K562 (cell line): ENCODE data around the gene USP15. TPM values are rescaled to one million over a fixed set of nuclear protein-coding genes. Genes with fewer than 3 reads are reported as not detected.
A peak's percentile ranks its signal among the peaks of the same experiment; 100 is the strongest.

ENCODE experiments used
- ARHGAP35 ChIP-seq: fragments of 450-650 bp; IDR thresholded peaks from 2 replicates; pipeline ENCODE4 v1.6.1; 2018; ENCODE audit not compliant: partially characterized antibody
- ARID1B ChIP-seq: fragments of 450-650 bp; IDR thresholded peaks from 2 replicates; pipeline ENCODE4 v1.6.1; 2016; ENCODE audit warnings: antibody characterized with exemption, mild to moderate bottlenecking, inconsistent platforms
- ATF7 ChIP-seq: fragments of 450-650 bp; IDR thresholded peaks from 2 replicates; pipeline ENCODE4 v1.7.1; 2014; ENCODE audit warnings: mild to moderate bottlenecking, moderate library complexity
- CBFA2T2 ChIP-seq: fragments of 450-650 bp; conservative IDR thresholded peaks from 2 replicates; pipeline ENCODE4 v1.6.1; 2017; ENCODE audit warnings: mild to moderate bottlenecking
- CTBP1 ChIP-seq: fragments of 450-650 bp; IDR thresholded peaks from 2 replicates; pipeline ENCODE4 v1.6.1; 2016; ENCODE audit warnings: borderline replicate concordance
- KDM2B ChIP-seq: fragments of 250-450 bp; sonication (Bioruptor Pico); IDR thresholded peaks from 2 replicates; pipeline ENCODE4 v1.8.0; 2021; ENCODE audit warnings: mild to moderate bottlenecking, moderate library complexity
- KLF1 ChIP-seq: fragments of 450-650 bp; IDR thresholded peaks from 2 replicates; pipeline ENCODE4 v1.6.1; 2016; ENCODE audit warnings: missing genetic modification characterization, missing compliant biosample characterization
- LCOR ChIP-seq: sonication (generic); formaldehyde crosslinking; IDR thresholded peaks from 2 replicates; pipeline ENCODE4 v1.8.0; 2022; ENCODE audit warnings: mild to moderate bottlenecking, missing genetic modification reagents
- PML ChIP-seq: IDR thresholded peaks from 2 replicates; pipeline ENCODE4 v1.6.1; 2012; ENCODE audit warnings: low read length, inconsistent platforms
- RNF2 ChIP-seq: sonication (generic); IDR thresholded peaks from 2 replicates; pipeline ENCODE4 v1.6.1; 2016
- SAFB ChIP-seq: fragments of 200-400 bp; formaldehyde crosslinking; IDR thresholded peaks from 2 replicates; pipeline ENCODE4 v1.6.1; 2017; ENCODE audit warnings: low read depth, low read length, borderline replicate concordance
- TEAD2 ChIP-seq: fragments of 450-650 bp; IDR thresholded peaks from 2 replicates; pipeline ENCODE4 v1.6.1; 2016; ENCODE audit warnings: missing genetic modification characterization, control low read depth, missing compliant biosample characterization
- ZNF584 ChIP-seq: fragments of 200-800 bp; sonication (Bioruptor generic); IDR thresholded peaks from 2 replicates; pipeline ENCODE4 v1.6.1; 2016; ENCODE audit warnings: low read depth, mild to moderate bottlenecking, missing genetic modification characterization, missing compliant biosample characterization
- polyA plus RNA-seq, 8 experiments: library from polyadenylated mRNA; depleted of rRNA in 4 of 8; stranded (reverse) in 5 of 8; unstranded in 3 of 8; fragments of >200 nt; fragmentation: Nextera tagmentation in 2 of 8; fragmentation: Illumina TruSeq in 1 of 8; extraction: Ambion mirVana in 2 of 8; extraction: Trizol in 1 of 8; gene quantifications; 2 replicates each; pipeline versions ENCODE4 v1.2.1 to v1.2.3, GENCODE V29; 2011 to 2014; ENCODE audit warnings: inconsistent platforms in 1 of 8, missing spikeins in 1 of 8
- total RNA-seq, 7 experiments: library from RNA; depleted of rRNA in 6 of 7; stranded (reverse); fragments of >200 nt in 6 of 7; fragmentation: Illumina TruSeq in 2 of 7; extraction: Trizol in 2 of 7; gene quantifications; 2 replicates each; pipeline versions ENCODE4 v1.2.1 to v1.2.3, GENCODE V29; 2011 to 2021; ENCODE audit warnings: low replicate concordance in 1 of 7
- TF ChIP-seq, protein P1 (sequence below): sonication (generic); formaldehyde crosslinking; IDR thresholded peaks from 2 replicates; pipeline ENCODE4 v1.8.1; 2023; ENCODE audit warnings: mild to moderate bottlenecking, missing genetic modification reagents
- TF ChIP-seq, protein P2 (sequence below), 2 experiments: fragments of 450-650 bp in 1 of 2; sonication (generic) in 1 of 2; formaldehyde crosslinking in 1 of 2; IDR thresholded peaks; 2 replicates each; pipeline versions ENCODE4 v1.7.1 to v1.9.0; 2016 to 2022; ENCODE audit warnings: inconsistent platforms in 1 of 2, mild to moderate bottlenecking in 1 of 2, missing genetic modification reagents in 1 of 2
- TF ChIP-seq, protein P3 (sequence below): fragments of 200-800 bp; sonication (Bioruptor generic); IDR thresholded peaks from 2 replicates; pipeline ENCODE4 v1.6.1; 2017; ENCODE audit warnings: missing genetic modification characterization, missing compliant biosample characterization

USP15 gene
- total and polyA plus RNA-seq, 9 of the 15 experiments (the other 6 are each of a cell fraction or from before 2014, with no cell fraction given) = 140 to 272 (median 182) TPM

DNA sequence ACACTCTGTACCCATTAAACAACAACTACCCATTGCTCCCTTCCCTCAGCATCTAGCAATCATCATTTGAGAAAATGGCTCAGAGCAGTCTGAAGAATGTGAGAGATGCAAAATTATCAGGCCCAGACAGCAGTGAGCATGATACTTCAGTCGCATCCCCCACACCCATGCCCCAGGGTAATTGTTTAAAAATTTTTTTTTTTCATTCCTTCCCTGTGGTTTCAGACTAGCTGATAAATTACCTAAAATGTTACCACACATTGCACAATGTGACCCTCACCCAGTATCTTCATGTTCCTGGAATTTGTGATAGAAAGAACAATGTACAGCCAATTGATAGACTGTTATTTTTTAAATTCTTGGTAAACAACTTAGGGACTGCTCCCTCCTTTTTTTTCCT is 11.3 kb upstream of the USP15 start (continued):
- TF ChIP-seq CTBP1 = peak; percentile 95
- TF ChIP-seq ZNF584 (CRISPR knock-in tag) = 0 out of 2 replicates have a peak, but pooled peaks have one; percentile 21
- peak; percentile 77 for TF ChIP-seq PML
- no peak for TF ChIP-seq TEAD2 (tag)
- TF ChIP-seq, protein P1, sequence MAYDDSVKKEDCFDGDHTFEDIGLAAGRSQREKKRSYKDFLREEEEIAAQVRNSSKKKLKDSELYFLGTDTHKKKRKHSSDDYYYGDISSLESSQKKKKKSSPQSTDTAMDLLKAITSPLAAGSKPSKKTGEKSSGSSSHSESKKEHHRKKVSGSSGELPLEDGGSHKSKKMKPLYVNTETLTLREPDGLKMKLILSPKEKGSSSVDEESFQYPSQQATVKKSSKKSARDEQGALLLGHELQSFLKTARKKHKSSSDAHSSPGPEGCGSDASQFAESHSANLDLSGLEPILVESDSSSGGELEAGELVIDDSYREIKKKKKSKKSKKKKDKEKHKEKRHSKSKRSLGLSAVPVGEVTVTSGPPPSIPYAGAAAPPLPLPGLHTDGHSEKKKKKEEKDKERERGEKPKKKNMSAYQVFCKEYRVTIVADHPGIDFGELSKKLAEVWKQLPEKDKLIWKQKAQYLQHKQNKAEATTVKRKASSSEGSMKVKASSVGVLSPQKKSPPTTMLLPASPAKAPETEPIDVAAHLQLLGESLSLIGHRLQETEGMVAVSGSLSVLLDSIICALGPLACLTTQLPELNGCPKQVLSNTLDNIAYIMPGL = no peak
- TF ChIP-seq, protein P2, sequence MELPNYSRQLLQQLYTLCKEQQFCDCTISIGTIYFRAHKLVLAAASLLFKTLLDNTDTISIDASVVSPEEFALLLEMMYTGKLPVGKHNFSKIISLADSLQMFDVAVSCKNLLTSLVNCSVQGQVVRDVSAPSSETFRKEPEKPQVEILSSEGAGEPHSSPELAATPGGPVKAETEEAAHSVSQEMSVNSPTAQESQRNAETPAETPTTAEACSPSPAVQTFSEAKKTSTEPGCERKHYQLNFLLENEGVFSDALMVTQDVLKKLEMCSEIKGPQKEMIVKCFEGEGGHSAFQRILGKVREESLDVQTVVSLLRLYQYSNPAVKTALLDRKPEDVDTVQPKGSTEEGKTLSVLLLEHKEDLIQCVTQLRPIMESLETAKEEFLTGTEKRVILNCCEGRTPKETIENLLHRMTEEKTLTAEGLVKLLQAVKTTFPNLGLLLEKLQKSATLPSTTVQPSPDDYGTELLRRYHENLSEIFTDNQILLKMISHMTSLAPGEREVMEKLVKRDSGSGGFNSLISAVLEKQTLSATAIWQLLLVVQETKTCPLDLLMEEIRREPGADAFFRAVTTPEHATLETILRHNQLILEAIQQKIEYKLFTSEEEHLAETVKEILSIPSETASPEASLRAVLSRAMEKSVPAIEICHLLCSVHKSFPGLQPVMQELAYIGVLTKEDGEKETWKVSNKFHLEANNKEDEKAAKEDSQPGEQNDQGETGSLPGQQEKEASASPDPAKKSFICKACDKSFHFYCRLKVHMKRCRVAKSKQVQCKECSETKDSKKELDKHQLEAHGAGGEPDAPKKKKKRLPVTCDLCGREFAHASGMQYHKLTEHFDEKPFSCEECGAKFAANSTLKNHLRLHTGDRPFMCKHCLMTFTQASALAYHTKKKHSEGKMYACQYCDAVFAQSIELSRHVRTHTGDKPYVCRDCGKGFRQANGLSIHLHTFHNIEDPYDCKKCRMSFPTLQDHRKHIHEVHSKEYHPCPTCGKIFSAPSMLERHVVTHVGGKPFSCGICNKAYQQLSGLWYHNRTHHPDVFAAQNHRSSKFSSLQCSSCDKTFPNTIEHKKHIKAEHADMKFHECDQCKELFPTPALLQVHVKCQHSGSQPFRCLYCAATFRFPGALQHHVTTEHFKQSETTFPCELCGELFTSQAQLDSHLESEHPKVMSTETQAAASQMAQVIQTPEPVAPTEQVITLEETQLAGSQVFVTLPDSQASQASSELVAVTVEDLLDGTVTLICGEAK (IDR thresholded peaks at IDR 0.05) = no peak; the same call in 1 of the 2 replicates
- TF ChIP-seq, protein P2 (CRISPR knock-in tag; IDR thresholded peaks at IDR 0.05) = no peak
- TF ChIP-seq RNF2 = peak; percentile 67; the same call in 1 of the 2 replicates
- peak; percentile 69 for TF ChIP-seq ATF7
- TF ChIP-seq KDM2B (CRISPR knock-in tag) = no peak
- TF ChIP-seq SAFB = no peak
- TF ChIP-seq, protein P3, sequence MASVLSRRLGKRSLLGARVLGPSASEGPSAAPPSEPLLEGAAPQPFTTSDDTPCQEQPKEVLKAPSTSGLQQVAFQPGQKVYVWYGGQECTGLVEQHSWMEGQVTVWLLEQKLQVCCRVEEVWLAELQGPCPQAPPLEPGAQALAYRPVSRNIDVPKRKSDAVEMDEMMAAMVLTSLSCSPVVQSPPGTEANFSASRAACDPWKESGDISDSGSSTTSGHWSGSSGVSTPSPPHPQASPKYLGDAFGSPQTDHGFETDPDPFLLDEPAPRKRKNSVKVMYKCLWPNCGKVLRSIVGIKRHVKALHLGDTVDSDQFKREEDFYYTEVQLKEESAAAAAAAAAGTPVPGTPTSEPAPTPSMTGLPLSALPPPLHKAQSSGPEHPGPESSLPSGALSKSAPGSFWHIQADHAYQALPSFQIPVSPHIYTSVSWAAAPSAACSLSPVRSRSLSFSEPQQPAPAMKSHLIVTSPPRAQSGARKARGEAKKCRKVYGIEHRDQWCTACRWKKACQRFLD (CRISPR knock-in tag) = no peak
- peak; percentile 84 for TF ChIP-seq CBFA2T2
- no peak for TF ChIP-seq KLF1 (tag)
- peak; percentile 95; the same call in 1 of the 2 replicates for TF ChIP-seq LCOR (CRISPR knock-in tag)
- peak; percentile 93 for TF ChIP-seq ARID1B
- TF ChIP-seq ARHGAP35 = no peak
